GM12878 (cell line): ENCODE data around the gene MAN2A1. TPM values are rescaled to one million over a fixed set of nuclear protein-coding genes. Genes with fewer than 3 reads are reported as not detected.

Experiments
- ATAC-seq: fragments of 200-7000 bp; cut with Tn5 transposase; 3 replicates; pipeline ENCODE4 v1.9.1; 2020; ENCODE audit warnings: mild to moderate bottlenecking, moderate library complexity
- BruUV-seq: library from RNA; stranded (reverse); fragments of 400-500 nt; replicated peaks from 2 replicates; lab custom pipeline; 2021; lab: Mats Ljungman, UMichigan
- CTCF ChIA-PET: fragments of 300-600 bp; sonication (Branson Sonifier 250); formaldehyde crosslinking; extraction: SDS; loops from one replicate; lab custom pipeline; 2021; ENCODE audit warnings: inconsistent platforms; lab: Yijun Ruan, JAX
- POLR2A ChIA-PET: fragments of 350-600 bp; formaldehyde crosslinking; extraction: SDS; loops from one replicate; lab custom pipeline; 2021; ENCODE audit warnings: inconsistent platforms; lab: Charles Lee
- RAD21 ChIA-PET: fragments of 300-600 bp; sonication (Branson Sonifier 250); formaldehyde crosslinking; loops from one replicate; lab custom pipeline; 2023; ENCODE audit warnings: antibody characterized with exemption; ENCODE audit not compliant: unreplicated experiment; lab: Charles Lee
- SMC1A ChIA-PET: fragments of 300-600 bp; sonication (Branson Sonifier 250); formaldehyde crosslinking; loops from one replicate; lab custom pipeline; 2023; ENCODE audit not compliant: unreplicated experiment, uncharacterized antibody; lab: Charles Lee
- DNase-seq: peaks from one replicate; pipeline ENCODE4 v3.0.0-alpha.2; 2011; ENCODE audit warnings: low read depth, low spot score
- FAIRE-seq: peaks from 3 replicates; lab custom pipeline; 2011; peaks lifted over from hg19 to GRCh38; lab: Jason Lieb, UNC
- H2AFZ ChIP-seq: 2 replicates; pipeline ENCODE4 v1.6.0; 2011; ENCODE audit warnings: low read depth, low read length, control low read depth; ENCODE audit not compliant: control insufficient read depth
- H3K27ac ChIP-seq: 2 replicates; pipeline ENCODE4 v1.5.1; 2011; ENCODE audit warnings: control low read depth; ENCODE audit not compliant: control insufficient read depth, insufficient read depth
- H3K27me3 ChIP-seq, 2 experiments: replicated peaks in 1 of 2; 2 replicates each; pipeline versions ENCODE4 v1.6.0 to v1.6.1; 2011; ENCODE audit warnings: low read length in 1 of 2; ENCODE audit not compliant: control insufficient read depth in 2 of 2, insufficient read depth in 2 of 2
- H3K36me3 ChIP-seq, 2 experiments: 2 replicates each; pipeline ENCODE4 v1.5.1; 2011; ENCODE audit warnings: low read length in 1 of 2; ENCODE audit not compliant: control insufficient read depth in 2 of 2, insufficient read depth in 2 of 2
- H3K4me1 ChIP-seq: 2 replicates; pipeline ENCODE4 v1.6.1; 2011; ENCODE audit warnings: mild to moderate bottlenecking, low read length, moderate library complexity, mixed read lengths; ENCODE audit not compliant: control insufficient read depth, insufficient read depth
- H3K4me2 ChIP-seq: 2 replicates; pipeline ENCODE4 v1.6.0; 2011; ENCODE audit warnings: control low read depth; ENCODE audit not compliant: control insufficient read depth, insufficient read depth
- H3K4me3 ChIP-seq: fragments of 200-600 bp; sonication (generic); 2 replicates; pipeline ENCODE4 v1.5.1; 2016
- H3K79me2 ChIP-seq: 2 replicates; pipeline ENCODE4 v1.6.0; 2011; ENCODE audit warnings: low read length; ENCODE audit not compliant: control insufficient read depth, insufficient read depth
- H3K9ac ChIP-seq: 2 replicates; pipeline ENCODE4 v1.8.0; 2011; ENCODE audit warnings: low read length, control low read depth, mixed read lengths; ENCODE audit not compliant: control insufficient read depth, insufficient read depth
- H3K9me3 ChIP-seq: replicated peaks from 3 replicates; pipeline ENCODE4 v1.5.1; 2011; ENCODE audit warnings: mild to moderate bottlenecking, low read length; ENCODE audit not compliant: control insufficient read depth, insufficient read depth
- H4K20me1 ChIP-seq: 2 replicates; pipeline ENCODE4 v1.6.0; 2011; ENCODE audit not compliant: control insufficient read depth, insufficient read depth
- E2F4 ChIP-seq: IDR thresholded peaks from 2 replicates; pipeline ENCODE4 v1.6.1; 2012; ENCODE audit warnings: low read depth, low read length, improper control_type of control experiment
- HDGF ChIP-seq: fragments of 450-650 bp; IDR thresholded peaks from 2 replicates; pipeline ENCODE4 v1.6.1; 2016; ENCODE audit warnings: antibody characterized with exemption
- KLF5 ChIP-seq: fragments of 450-650 bp; IDR thresholded peaks from 2 replicates; pipeline ENCODE4 v1.6.1; 2014; ENCODE audit warnings: mild to moderate bottlenecking; ENCODE audit not compliant: partially characterized antibody
- MEF2A ChIP-seq: IDR thresholded peaks from 2 replicates; pipeline ENCODE4 v1.6.1; 2011; ENCODE audit warnings: low read depth, mild to moderate bottlenecking, low read length, moderate library complexity; ENCODE audit not compliant: insufficient read depth
- MEF2B ChIP-seq: fragments of 450-650 bp; IDR thresholded peaks from 2 replicates; pipeline ENCODE4 v1.6.1; 2018; ENCODE audit warnings: mild to moderate bottlenecking, moderate library complexity; ENCODE audit not compliant: partially characterized antibody, poor library complexity, severe bottlenecking
- NR2C1 ChIP-seq: fragments of 450-650 bp; IDR thresholded peaks from 2 replicates; pipeline ENCODE4 v1.6.1; 2017; ENCODE audit warnings: antibody characterized with exemption, mild to moderate bottlenecking, moderate library complexity
- NRF1 ChIP-seq: conservative IDR thresholded peaks from 2 replicates; pipeline ENCODE4 v1.6.1; 2011; ENCODE audit warnings: mild to moderate bottlenecking, low read depth, low read length, improper control_type of control experiment
- PKNOX1 ChIP-seq: fragments of 450-650 bp; IDR thresholded peaks from 2 replicates; pipeline ENCODE4 v1.6.1; 2016; ENCODE audit warnings: mild to moderate bottlenecking
- RAD21 ChIP-seq: IDR thresholded peaks from 2 replicates; pipeline ENCODE4 v1.6.1; 2011; ENCODE audit warnings: mild to moderate bottlenecking, low read depth, low read length, moderate library complexity; ENCODE audit not compliant: insufficient read depth
- RB1 ChIP-seq: fragments of 450-650 bp; formaldehyde crosslinking; IDR thresholded peaks from 2 replicates; pipeline ENCODE4 v1.6.1; 2017; ENCODE audit warnings: mild to moderate bottlenecking, borderline replicate concordance
- TBL1XR1 ChIP-seq: IDR thresholded peaks from 2 replicates; pipeline ENCODE4 v1.6.1; 2012; ENCODE audit warnings: low read depth, low read length, improper control_type of control experiment
- YY1 ChIP-seq: IDR thresholded peaks from 2 replicates; pipeline ENCODE4 v1.6.1; 2011; ENCODE audit warnings: low read depth, mild to moderate bottlenecking, low read length
- ZNF217 ChIP-seq: fragments of 450-650 bp; IDR thresholded peaks from 2 replicates; pipeline ENCODE4 v1.6.1; 2017; ENCODE audit warnings: antibody characterized with exemption, mild to moderate bottlenecking
- ZNF622 ChIP-seq: fragments of 450-650 bp; IDR thresholded peaks from 2 replicates; pipeline ENCODE4 v1.6.1; 2017; ENCODE audit warnings: mild to moderate bottlenecking, inconsistent platforms
- WGBS: methylation state at CpG from one replicate; pipeline ENCODE4 v1.1.6; 2016; ENCODE audit warnings: low lambda C conversion rate; ENCODE audit not compliant: insufficient replicate concordance, insufficient coverage; ENCODE audit errors: missing lambda C conversion rate; 5-methylcytosine and 5-hydroxymethylcytosine counted together
- in situ Hi-C: fragments of 300-500 bp; cut with MboI; formaldehyde crosslinking; loops from 9 replicates; pipeline ENCODE4 v1.14.3; 2018; ENCODE audit warnings: mixed read lengths
- intact Hi-C: fragments of 100-400 bp; cut with micrococcal nuclease; formaldehyde crosslinking; loops from one replicate; pipeline ENCODE4 v1.14.2; 2022; ENCODE audit not compliant: unreplicated experiment
- polyA plus RNA-seq, 11 experiments: library from polyadenylated mRNA; depleted of rRNA in 4 of 11; unstranded in 6 of 11; stranded (reverse) in 5 of 11; fragments of >200 nt; fragmentation: Nextera tagmentation in 4 of 11; fragmentation: Illumina TruSeq in 1 of 11; extraction: Ambion mirVana in 4 of 11; extraction: Trizol in 1 of 11; gene quantifications; 1 replicate in 1 of 11; 2 replicates in 10 of 11; pipeline versions ENCODE4 v1.2.1 to v1.2.3, GENCODE V29; 2011 to 2016; ENCODE audit warnings: inconsistent platforms in 2 of 11, missing spikeins in 2 of 11, low read depth in 1 of 11
- total RNA-seq, 4 experiments: library from RNA; depleted of rRNA in 3 of 4; stranded (reverse); fragments of >200 nt in 3 of 4; fragmentation: Illumina TruSeq in 1 of 4; extraction: Trizol in 1 of 4; gene quantifications; 2 replicates each; pipeline versions ENCODE4 v1.2.1 to v1.2.3, GENCODE V29; 2013 to 2021
- TF ChIP-seq, protein P1 (sequence below): fragments of 150-350 bp; IDR thresholded peaks from 2 replicates; pipeline ENCODE4 v1.6.1; 2016; ENCODE audit warnings: low read depth, low read length
- TF ChIP-seq, protein P2 (sequence below): fragments of 450-650 bp; formaldehyde crosslinking; IDR thresholded peaks from 2 replicates; pipeline ENCODE4 v1.4.0; 2022; ENCODE audit warnings: mild to moderate bottlenecking, moderate library complexity

Gene MAN2A1
- total and polyA plus RNA-seq, 10 of the 15 experiments (the other 5 are each of a cell fraction or from before 2014, with no cell fraction given): 4.2 to 27.9 (median 10.5) TPM

DNA sequence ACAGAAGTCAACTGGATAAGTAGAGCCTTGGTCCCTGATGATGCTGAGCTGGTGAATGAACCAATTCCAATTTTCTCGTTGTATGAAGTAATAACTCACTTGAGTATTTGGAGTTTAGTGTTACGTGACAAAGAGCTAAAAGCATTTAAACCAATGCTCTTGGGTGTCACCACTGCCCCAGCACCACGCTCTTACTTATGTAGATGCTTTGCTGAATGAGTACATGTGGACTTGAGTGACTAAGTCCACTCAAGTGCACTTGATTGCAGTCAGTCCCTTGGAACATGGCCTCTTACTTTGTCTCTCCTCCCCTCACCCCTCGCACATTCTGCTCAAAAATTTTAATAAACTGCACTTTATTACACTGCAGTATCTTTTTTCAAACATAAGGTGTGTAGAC, 184.0 kb downstream of the MAN2A1 start (continued):
- TF ChIP-seq, protein P1, sequence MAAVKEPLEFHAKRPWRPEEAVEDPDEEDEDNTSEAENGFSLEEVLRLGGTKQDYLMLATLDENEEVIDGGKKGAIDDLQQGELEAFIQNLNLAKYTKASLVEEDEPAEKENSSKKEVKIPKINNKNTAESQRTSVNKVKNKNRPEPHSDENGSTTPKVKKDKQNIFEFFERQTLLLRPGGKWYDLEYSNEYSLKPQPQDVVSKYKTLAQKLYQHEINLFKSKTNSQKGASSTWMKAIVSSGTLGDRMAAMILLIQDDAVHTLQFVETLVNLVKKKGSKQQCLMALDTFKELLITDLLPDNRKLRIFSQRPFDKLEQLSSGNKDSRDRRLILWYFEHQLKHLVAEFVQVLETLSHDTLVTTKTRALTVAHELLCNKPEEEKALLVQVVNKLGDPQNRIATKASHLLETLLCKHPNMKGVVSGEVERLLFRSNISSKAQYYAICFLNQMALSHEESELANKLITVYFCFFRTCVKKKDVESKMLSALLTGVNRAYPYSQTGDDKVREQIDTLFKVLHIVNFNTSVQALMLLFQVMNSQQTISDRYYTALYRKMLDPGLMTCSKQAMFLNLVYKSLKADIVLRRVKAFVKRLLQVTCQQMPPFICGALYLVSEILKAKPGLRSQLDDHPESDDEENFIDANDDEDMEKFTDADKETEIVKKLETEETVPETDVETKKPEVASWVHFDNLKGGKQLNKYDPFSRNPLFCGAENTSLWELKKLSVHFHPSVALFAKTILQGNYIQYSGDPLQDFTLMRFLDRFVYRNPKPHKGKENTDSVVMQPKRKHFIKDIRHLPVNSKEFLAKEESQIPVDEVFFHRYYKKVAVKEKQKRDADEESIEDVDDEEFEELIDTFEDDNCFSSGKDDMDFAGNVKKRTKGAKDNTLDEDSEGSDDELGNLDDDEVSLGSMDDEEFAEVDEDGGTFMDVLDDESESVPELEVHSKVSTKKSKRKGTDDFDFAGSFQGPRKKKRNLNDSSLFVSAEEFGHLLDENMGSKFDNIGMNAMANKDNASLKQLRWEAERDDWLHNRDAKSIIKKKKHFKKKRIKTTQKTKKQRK: no peak
- TF ChIP-seq HDGF: no peak
- TF ChIP-seq NR2C1: no peak

DNA sequence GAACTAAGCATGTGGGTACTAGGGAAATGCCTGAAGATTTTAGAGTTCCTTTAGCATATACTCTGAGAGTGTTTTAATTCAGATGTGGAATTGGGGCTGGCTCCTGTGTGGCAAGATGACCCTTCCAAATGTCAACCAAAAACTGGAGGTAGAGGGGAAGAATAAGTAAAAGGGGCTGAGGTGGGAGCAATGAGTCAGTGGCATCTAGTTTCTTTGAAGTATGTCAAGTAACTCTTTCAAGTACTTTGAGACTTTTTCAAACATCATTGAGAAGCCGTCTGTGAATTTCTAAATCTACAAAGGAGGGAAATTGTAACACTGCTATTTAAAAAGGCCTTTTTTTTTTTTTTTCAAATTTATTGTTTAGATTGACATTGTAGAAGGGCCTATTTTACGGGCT, 184.4 kb downstream of the MAN2A1 start:
- FAIRE-seq: no peak
- RAD21 ChIA-PET: no interaction called here
- intact Hi-C loops (no loop called here), in situ Hi-C loops (no loop called here)
- H3K36me3 ChIP-seq: no peaks in the 10 kb centered on the region
- no TSS peak for BruUV-seq
- no peaks in the 10 kb centered on the region for H3K4me1 ChIP-seq
- H2AFZ ChIP-seq: no peak overlapping the region
- CTCF ChIA-PET: no interaction called here
- DNase-seq: no peak
- SMC1A ChIA-PET: no interaction called here
- H3K27ac ChIP-seq: no peak overlapping the region
- H4K20me1 ChIP-seq: no peaks in the 10 kb centered on the region
- no peak overlapping the region for H3K4me2 ChIP-seq
- H3K9me3 ChIP-seq: no peaks in the 10 kb centered on the region
- ATAC-seq: no peak
- no peaks in the 10 kb centered on the region for H3K27me3 ChIP-seq
- 68% methylated on average over 2 of the region's 2 CpGs for WGBS
- no peak overlapping the region for H3K4me3 ChIP-seq
- H3K9ac ChIP-seq: no peak overlapping the region
- POLR2A ChIA-PET: no interaction called here
- H3K79me2 ChIP-seq: no peaks in the 10 kb centered on the region
- TF ChIP-seq, protein P2, sequence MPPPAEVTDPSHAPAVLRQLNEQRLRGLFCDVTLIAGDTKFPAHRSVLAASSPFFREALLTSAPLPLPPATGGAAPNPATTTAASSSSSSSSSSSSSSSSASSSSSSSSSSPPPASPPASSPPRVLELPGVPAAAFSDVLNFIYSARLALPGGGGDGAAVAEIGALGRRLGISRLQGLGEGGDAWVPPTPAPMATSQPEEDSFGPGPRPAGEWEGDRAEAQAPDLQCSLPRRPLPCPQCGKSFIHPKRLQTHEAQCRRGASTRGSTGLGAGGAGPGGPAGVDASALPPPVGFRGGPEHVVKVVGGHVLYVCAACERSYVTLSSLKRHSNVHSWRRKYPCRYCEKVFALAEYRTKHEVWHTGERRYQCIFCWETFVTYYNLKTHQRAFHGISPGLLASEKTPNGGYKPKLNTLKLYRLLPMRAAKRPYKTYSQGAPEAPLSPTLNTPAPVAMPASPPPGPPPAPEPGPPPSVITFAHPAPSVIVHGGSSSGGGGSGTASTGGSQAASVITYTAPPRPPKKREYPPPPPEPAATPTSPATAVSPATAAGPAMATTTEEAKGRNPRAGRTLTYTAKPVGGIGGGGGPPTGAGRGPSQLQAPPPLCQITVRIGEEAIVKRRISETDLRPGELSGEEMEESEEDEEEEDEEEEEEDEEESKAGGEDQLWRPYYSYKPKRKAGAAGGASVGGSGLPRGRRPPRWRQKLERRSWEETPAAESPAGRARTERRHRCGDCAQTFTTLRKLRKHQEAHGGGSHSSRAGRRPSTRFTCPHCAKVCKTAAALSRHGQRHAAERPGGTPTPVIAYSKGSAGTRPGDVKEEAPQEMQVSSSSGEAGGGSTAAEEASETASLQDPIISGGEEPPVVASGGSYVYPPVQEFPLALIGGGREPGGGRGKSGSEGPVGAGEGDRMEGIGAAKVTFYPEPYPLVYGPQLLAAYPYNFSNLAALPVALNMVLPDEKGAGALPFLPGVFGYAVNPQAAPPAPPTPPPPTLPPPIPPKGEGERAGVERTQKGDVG (CRISPR knock-in tag): no peak
- TF ChIP-seq ZNF217: no peak
- TF ChIP-seq NRF1: no peak
- no peak for TF ChIP-seq RAD21
- no peak for TF ChIP-seq E2F4
- no peak for TF ChIP-seq MEF2A
- TF ChIP-seq ZNF622: no peak
- no peak for TF ChIP-seq PKNOX1
- TF ChIP-seq MEF2B: no peak
- no peak for TF ChIP-seq TBL1XR1
- TF ChIP-seq YY1: no peak
- no peak for TF ChIP-seq RB1
- TF ChIP-seq KLF5: no peak
